K562 (cell line): Measurements from ENCODE around the gene UBE2H. TPM values are rescaled to one million over a fixed set of nuclear protein-coding genes. Genes with fewer than 3 reads are reported as not detected.

Experiments used
- ELK3 ChIP-seq: fragments of 450-650 bp; formaldehyde crosslinking; IDR thresholded peaks from 2 replicates; pipeline ENCODE4 v1.4.0; 2020; ENCODE audit warnings: mild to moderate bottlenecking
- ETV1 ChIP-seq: fragments of 450-650 bp; conservative IDR thresholded peaks from 2 replicates; pipeline ENCODE4 v1.6.1; 2016; ENCODE audit warnings: missing genetic modification characterization, control low read depth, low read depth, missing compliant biosample characterization
- FIP1L1 ChIP-seq: fragments of 200-400 bp; formaldehyde crosslinking; IDR thresholded peaks from 2 replicates; pipeline ENCODE4 v1.6.1; 2018; ENCODE audit warnings: mild to moderate bottlenecking, low read depth, low read length; ENCODE audit not compliant: poor library complexity, severe bottlenecking
- HDAC2 ChIP-seq: fragments of 450-650 bp; IDR thresholded peaks from 2 replicates; pipeline ENCODE4 v1.6.1; 2016; ENCODE audit warnings: mild to moderate bottlenecking
- NCOA1 ChIP-seq: fragments of 450-650 bp; IDR thresholded peaks from 2 replicates; pipeline ENCODE4 v1.6.1; 2016; ENCODE audit warnings: low read depth
- NFXL1 ChIP-seq: fragments of 450-650 bp; formaldehyde crosslinking; IDR thresholded peaks from 2 replicates; pipeline ENCODE4 v1.4.0; 2021; ENCODE audit warnings: mild to moderate bottlenecking
- PHTF2 ChIP-seq: fragments of 250-450 bp; sonication (Bioruptor Pico); IDR thresholded peaks from 2 replicates; pipeline ENCODE4 v1.5.0; 2021; ENCODE audit warnings: mild to moderate bottlenecking
- RBM22 ChIP-seq: fragments of 200-400 bp; formaldehyde crosslinking; IDR thresholded peaks from 2 replicates; pipeline ENCODE4 v1.6.1; 2018; ENCODE audit warnings: low read length, low read depth; ENCODE audit not compliant: poor library complexity, severe bottlenecking
- TCF7 ChIP-seq: sonication (generic); IDR thresholded peaks from 2 replicates; pipeline ENCODE4 v1.6.1; 2016; ENCODE audit warnings: antibody characterized with exemption, borderline replicate concordance
- U2AF1 ChIP-seq: fragments of 200-400 bp; formaldehyde crosslinking; optimal IDR thresholded peaks from 2 replicates; pipeline ENCODE3; 2017; ENCODE audit warnings: mild to moderate bottlenecking, low read depth, low read length, moderate library complexity
- ZNF212 ChIP-seq: fragments of 450-650 bp; formaldehyde crosslinking; IDR thresholded peaks from 2 replicates; pipeline ENCODE4 v1.4.0; 2020; ENCODE audit warnings: mild to moderate bottlenecking
- ZNF280A ChIP-seq: fragments of 450-650 bp; IDR thresholded peaks from 2 replicates; pipeline ENCODE4 v1.6.1; 2018; ENCODE audit warnings: mild to moderate bottlenecking, low read depth; ENCODE audit not compliant: partially characterized antibody
- ZNF398 ChIP-seq: fragments of 250-450 bp; sonication (Bioruptor Pico); IDR thresholded peaks from 2 replicates; pipeline ENCODE4 v1.8.0; 2021; ENCODE audit warnings: moderate library complexity, mild to moderate bottlenecking, inconsistent platforms
- ZNF436 ChIP-seq: fragments of 250-450, 450-650 bp; sonication (Bioruptor Pico); formaldehyde crosslinking; IDR thresholded peaks from 2 replicates; pipeline ENCODE4 v1.7.0; 2020; ENCODE audit warnings: mild to moderate bottlenecking
- ZNF592 ChIP-seq: fragments of 450-650 bp; IDR thresholded peaks from 2 replicates; pipeline ENCODE4 v1.6.1; 2017; ENCODE audit warnings: antibody characterized with exemption, mild to moderate bottlenecking
- ZZZ3 ChIP-seq: fragments of 450-650 bp; IDR thresholded peaks from 2 replicates; pipeline ENCODE4 v1.6.1; 2016; ENCODE audit warnings: antibody characterized with exemption, mild to moderate bottlenecking, moderate library complexity
- polyA plus RNA-seq, 8 experiments: library from polyadenylated mRNA; depleted of rRNA in 4 of 8; stranded (reverse) in 5 of 8; unstranded in 3 of 8; fragments of >200 nt; fragmentation: Nextera tagmentation in 2 of 8; fragmentation: Illumina TruSeq in 1 of 8; extraction: Ambion mirVana in 2 of 8; extraction: Trizol in 1 of 8; gene quantifications; 2 replicates each; pipeline versions ENCODE4 v1.2.1 to v1.2.3, GENCODE V29; 2011 to 2014; ENCODE audit warnings: inconsistent platforms in 1 of 8, missing spikeins in 1 of 8
- total RNA-seq, 7 experiments: library from RNA; depleted of rRNA in 6 of 7; stranded (reverse); fragments of >200 nt in 6 of 7; fragmentation: Illumina TruSeq in 2 of 7; extraction: Trizol in 2 of 7; gene quantifications; 2 replicates each; pipeline versions ENCODE4 v1.2.1 to v1.2.3, GENCODE V29; 2011 to 2021; ENCODE audit warnings: low replicate concordance in 1 of 7

UBE2H gene
- total and polyA plus RNA-seq, 9 of the 15 experiments (the other 6 are each of a cell fraction or from before 2014, with no cell fraction given), result 6.3 to 33.0 (median 13.3) TPM

- no peak for TF ChIP-seq ZNF280A
- 0 out of 2 replicates have a peak, but pooled peaks have one; percentile 51 for TF ChIP-seq HDAC2
- no peak for TF ChIP-seq PHTF2 (CRISPR knock-in tag)
- TF ChIP-seq ZNF436, result no peak
- no peak for TF ChIP-seq ELK3 (CRISPR knock-in tag)
- peak; percentile 70 for TF ChIP-seq ZNF592
- 0 out of 2 replicates have a peak, but pooled peaks have one; percentile 11 for TF ChIP-seq NFXL1 (CRISPR knock-in tag)
- TF ChIP-seq RBM22, result no peak
- TF ChIP-seq ETV1, result no peak; the same call in 1 of the 2 replicates
- TF ChIP-seq FIP1L1, result no peak
- TF ChIP-seq ZZZ3, result no peak
- no peak for TF ChIP-seq NCOA1
- TF ChIP-seq ZNF212, result no peak
- no peak for TF ChIP-seq TCF7
- TF ChIP-seq ZNF398 (CRISPR knock-in tag), result no peak
- TF ChIP-seq U2AF1, result no peak
These were observed 75.5 kb downstream of the UBE2H start (continued) for GRCh38 chr7:129877146-129877792.
